ENCODE data around the gene ARHGEF10L.

The ARHGEF10L gene

GRCh38 chr1:17649371-17650106 lies 110.0 kb downstream of the ARHGEF10L start:
- H3K27ac ChIP-seq: no peak overlapping the region
- TF ChIP-seq CTCF (conservative IDR thresholded peaks at IDR 0.05): no peak
- no peak for TF ChIP-seq ZFX (IDR thresholded peaks at IDR 0.05)

- TF ChIP-seq ZFX (IDR thresholded peaks at IDR 0.05) (no peak), CTCF (conservative IDR thresholded peaks at IDR 0.05) (no peak)
- H3K27ac ChIP-seq: no peak overlapping the region
Observed at GRCh38 chr1:17653276-17653675, 113.8 kb downstream of the ARHGEF10L start.

GRCh38 chr1:17653728-17654351 lies 114.3 kb downstream of the ARHGEF10L start:
- H3K27ac ChIP-seq: no peak overlapping the region
- TF ChIP-seq CTCF (conservative IDR thresholded peaks at IDR 0.05) (peak; percentile 64), ZFX (IDR thresholded peaks at IDR 0.05) (no peak)

GRCh38 chr1:17654519-17654918 lies 115.0 kb downstream of the ARHGEF10L start:
- TF ChIP-seq ZFX (IDR thresholded peaks at IDR 0.05): no peak
- no peak for TF ChIP-seq CTCF (conservative IDR thresholded peaks at IDR 0.05)
- H3K27ac ChIP-seq: no peak overlapping the region

GRCh38 chr1:17655169-17655568 lies 115.7 kb downstream of the ARHGEF10L start:
- TF ChIP-seq CTCF (conservative IDR thresholded peaks at IDR 0.05) (no peak), ZFX (IDR thresholded peaks at IDR 0.05) (no peak)
- no peak overlapping the region for H3K27ac ChIP-seq

- TF ChIP-seq ZFX (IDR thresholded peaks at IDR 0.05) (no peak), CTCF (conservative IDR thresholded peaks at IDR 0.05) (no peak)
- no peak overlapping the region for H3K27ac ChIP-seq
Observed at GRCh38 chr1:17655922-17656321, 116.4 kb downstream of the ARHGEF10L start.

GRCh38 chr1:17657436-17657835 lies 117.9 kb downstream of the ARHGEF10L start:
- TF ChIP-seq ZFX (IDR thresholded peaks at IDR 0.05): no peak
- no peak for TF ChIP-seq CTCF (conservative IDR thresholded peaks at IDR 0.05)

More at GRCh38 chr1:17657436-17657835, 117.9 kb downstream of the ARHGEF10L start:
- H3K27ac ChIP-seq: no peak overlapping the region

Data from C4-2B (cell line).